Measurements from ENCODE around the gene SNAPC4.

GRCh38 chr9:136353757-136354488 lies 46.0 kb downstream of the SNAPC4 start:
- no peak for TF ChIP-seq CTCF (IDR thresholded peaks at IDR 0.05)
- no peak for TF ChIP-seq POLR2A (IDR thresholded peaks at IDR 0.05)

Data from vagina (tissue), 2 donors.